GM15510 (cell line): ENCODE results near the gene KCNMA1.

Experiments
- POLR2A ChIP-seq: IDR thresholded peaks from 3 replicates; pipeline ENCODE4 v1.6.1; 2011; ENCODE audit warnings: borderline replicate concordance; ENCODE audit not compliant: insufficient read length; ENCODE audit errors: extremely low read depth

Gene KCNMA1

DNA sequence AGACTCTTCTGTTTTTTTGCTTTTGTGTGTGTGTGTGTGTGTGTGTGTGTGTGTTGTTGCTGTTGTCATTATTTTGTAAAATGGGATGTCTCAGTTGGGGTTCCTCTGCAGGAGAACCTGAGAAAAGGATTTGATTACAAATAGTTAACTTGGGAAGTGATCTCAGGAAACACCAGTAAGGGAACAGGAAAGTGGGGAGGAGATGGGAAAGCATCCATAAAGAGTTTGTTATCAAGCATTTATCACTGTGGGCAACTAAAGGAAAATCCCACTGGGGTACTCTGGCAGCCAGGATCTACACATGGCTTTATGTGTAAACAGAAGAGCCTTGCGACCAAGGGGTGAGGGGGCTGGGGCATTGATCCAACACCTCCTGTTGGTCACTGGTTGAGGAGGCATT, 485.4 kb downstream of the KCNMA1 start:
- no peak for TF ChIP-seq POLR2A

- no peak for TF ChIP-seq POLR2A
These were observed 486.2 kb downstream of the KCNMA1 start for GRCh38 chr10:77151408-77151807.

DNA sequence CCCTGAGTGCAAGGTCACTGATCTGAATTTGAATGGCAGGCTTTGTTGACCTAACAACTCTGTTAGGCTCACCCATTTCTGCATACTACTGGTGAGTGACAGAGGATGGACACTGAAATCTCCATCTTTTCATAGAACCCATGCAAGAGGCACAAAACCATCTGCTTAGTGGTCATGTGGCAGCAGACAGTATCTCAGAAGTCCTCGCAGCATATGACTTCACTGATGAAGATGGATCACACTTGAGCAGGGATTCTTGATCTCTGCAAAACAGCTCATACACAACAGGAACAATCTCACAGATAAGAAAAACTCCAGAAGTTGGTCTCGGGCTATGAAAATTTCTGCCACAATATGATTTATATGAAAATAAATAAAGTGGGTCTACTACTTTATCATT, 487.9 kb downstream of the KCNMA1 start:
- TF ChIP-seq POLR2A: no peak

DNA sequence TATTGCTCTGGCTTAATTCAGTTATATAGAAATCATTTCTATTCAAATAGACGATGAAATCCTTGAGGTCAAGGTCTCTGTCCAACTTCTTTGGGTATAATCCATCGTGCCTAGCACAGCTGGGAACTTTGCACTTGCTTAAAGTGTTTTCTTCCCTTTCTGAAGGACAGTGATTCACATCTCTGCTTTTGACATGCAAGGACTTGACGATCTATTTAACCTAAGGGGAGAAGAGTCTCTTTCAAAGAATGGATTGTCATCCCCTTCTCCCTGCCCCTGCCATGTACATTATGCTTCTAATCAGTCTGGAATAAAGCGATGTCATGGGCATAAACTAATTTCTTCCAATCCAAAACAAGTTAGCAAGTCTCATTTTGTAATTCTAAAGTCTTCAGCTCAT, 488.6 kb downstream of the KCNMA1 start:
- TF ChIP-seq POLR2A: no peak

- TF ChIP-seq POLR2A: no peak
These were observed 489.7 kb downstream of the KCNMA1 start for GRCh38 chr10:77147871-77148270.

DNA sequence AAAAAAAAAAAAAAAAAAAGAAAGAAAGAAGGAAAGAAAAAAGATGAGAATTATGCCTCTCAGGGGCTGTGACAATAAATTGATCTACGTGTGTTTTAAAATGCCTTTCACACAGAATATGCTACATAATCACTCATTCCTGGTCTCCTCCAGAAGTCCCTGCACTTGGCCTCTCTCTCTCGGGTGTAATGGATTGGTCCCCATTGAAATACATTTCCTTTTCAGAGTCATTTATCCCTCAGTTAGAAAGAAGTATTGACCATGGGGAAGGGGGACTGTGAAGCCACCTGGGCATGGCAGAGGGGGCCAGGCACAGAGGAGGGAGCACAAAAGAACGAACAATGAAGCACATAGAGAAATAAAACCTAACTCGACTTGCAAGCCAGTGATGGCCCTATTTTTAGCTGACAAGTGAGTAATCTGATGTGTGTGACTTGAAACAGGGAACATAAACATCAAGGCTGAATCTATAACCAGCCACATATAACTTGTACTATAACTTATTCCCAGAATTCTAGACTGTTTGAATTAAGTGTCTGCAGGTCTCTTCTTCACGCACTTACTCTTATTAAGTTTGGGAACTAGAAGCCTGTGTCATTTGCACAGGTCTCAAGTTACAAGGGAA, 490.8 kb downstream of the KCNMA1 start:
- TF ChIP-seq POLR2A: no peak

GRCh38 chr10:77144656-77145055, 493.0 kb downstream of the KCNMA1 start:
- TF ChIP-seq POLR2A: no peak

- TF ChIP-seq POLR2A: no peak
These were observed 498.1 kb downstream of the KCNMA1 start for GRCh38 chr10:77139252-77140160.

GRCh38 chr10:77138541-77138940, 499.1 kb downstream of the KCNMA1 start:
- TF ChIP-seq POLR2A: no peak

DNA sequence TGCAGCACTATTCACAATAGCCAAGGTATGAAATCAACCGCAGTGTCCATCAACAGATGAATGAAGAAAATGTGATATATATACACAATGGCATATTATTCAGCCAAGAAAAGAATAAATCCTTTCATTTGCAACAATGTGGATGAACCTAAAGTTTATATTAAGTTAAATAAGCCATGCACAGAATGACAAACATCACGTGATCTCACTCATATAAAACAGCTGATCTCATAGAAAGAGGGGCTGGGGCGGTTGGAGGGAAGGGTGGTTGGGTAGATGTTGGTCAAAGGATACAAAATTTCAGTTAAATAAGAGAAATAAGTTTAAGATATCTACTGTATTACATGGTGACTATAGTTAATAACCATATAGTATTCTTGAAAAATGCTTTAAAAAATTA, 502.1 kb downstream of the KCNMA1 start:
- TF ChIP-seq POLR2A: no peak

DNA sequence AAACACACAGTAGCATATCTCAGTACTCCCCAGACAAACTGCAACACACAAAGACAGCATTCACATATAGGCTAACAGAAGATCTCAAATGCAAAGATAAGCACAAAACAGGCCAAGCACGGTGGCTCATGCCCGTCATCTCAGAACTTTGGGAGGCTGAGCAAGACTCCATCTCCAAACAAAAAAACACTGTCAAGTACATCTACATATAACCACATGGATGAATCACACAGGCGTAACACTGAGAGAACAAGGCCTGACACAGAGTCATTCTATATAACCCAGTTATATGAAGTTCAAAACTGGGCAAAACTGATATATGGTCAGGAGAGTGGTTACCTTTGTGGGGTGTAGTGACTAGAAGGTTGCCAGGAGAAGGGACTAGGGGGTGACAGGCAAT, 506.4 kb downstream of the KCNMA1 start:
- TF ChIP-seq POLR2A: no peak

DNA sequence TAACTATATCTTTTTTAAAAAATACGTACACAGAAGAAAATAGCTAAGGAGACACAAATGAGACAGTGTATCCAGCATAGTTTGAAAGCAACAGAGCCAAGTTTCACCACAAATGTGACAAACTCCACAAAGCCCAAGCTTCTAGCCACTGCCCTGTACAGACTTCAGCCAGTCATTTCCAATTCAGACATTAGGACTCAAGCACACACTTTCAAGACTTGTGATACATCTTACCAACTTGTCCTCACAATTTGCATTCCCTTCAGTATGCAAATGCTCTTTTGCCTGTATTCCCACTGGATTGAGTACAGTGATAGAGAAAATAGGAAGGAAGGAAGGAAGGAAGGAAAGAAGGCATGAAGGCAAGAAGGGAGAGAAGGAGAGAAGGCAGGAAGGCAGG, 510.4 kb downstream of the KCNMA1 start:
- no peak for TF ChIP-seq POLR2A

DNA sequence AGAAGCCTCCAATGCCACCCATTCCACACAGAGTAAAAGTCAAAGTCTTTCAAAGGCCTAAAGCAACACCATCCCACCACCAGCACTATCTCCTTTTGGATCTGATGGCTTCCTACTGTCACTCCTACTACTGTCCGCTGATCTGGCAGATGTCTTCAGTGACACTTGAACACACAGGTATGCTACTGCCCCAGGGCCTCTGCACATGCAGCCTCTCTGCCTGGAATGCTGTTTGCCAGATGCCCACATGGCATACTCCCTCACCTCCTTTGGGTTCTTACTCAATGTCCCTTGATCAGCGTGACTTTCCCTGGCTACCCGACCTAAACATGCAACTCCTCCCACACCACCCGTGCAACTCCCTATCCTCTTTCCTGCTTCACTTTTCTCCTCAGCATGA, 512.4 kb downstream of the KCNMA1 start:
- TF ChIP-seq POLR2A: no peak

GRCh38 chr10:77123330-77123729, 514.3 kb downstream of the KCNMA1 start:
- TF ChIP-seq POLR2A: no peak

DNA sequence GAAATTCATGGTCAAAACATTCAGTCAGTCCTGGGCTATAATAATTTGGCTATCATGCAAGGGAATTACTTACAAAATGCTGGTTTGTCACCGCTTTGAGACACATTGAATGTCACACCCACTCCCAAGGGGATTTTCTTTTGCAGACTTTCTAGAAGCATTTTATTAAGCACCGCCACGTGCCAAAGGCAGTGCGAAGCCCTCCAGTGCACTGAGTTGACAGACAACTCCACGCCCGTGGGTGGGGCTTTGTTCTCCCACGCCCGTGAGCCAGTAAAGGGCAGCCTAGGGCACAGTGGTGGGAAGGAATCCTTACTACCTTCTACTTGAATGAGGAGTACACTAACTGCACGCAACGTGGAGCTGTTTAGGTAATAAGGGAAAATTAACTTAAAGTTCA, 515.8 kb downstream of the KCNMA1 start:
- no peak for TF ChIP-seq POLR2A
